GDM1 (cell line): ENCODE data around the gene HSPB2.
A peak's percentile ranks its signal among the peaks of the same experiment; 100 is the strongest.

Experiments used
- DNase-seq: peaks from one replicate; lab custom pipeline; 2025; lab: John Stamatoyannopoulos, UW

Gene HSPB2

DNA sequence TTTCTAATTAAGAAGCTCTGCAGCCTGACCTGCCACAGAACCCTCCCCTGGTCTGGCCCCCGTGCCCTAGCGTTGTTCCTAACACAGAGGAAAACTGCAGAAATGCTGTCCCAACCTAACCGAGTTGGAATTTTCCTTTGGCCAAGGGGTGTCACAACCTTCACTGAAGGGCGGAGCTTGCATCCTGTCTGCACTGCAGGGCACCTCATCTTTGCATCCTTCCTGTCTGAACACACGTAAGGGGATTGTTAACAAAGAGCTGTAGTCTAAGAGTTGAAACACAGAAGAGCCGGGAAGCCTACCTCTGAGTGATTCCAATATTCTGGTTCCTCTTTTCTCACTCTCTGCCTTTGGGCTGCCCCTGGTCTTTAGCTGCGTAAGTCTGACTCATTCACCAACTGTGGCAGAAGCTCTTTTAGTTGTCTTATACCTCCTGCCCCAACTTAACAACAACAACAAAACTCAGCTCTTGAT, 26.2 kb downstream of the HSPB2 start:
- DNase-seq = peak; percentile 48

GRCh38 chr11:111939836-111940604, 27.5 kb downstream of the HSPB2 start:
- no peak for DNase-seq

DNA sequence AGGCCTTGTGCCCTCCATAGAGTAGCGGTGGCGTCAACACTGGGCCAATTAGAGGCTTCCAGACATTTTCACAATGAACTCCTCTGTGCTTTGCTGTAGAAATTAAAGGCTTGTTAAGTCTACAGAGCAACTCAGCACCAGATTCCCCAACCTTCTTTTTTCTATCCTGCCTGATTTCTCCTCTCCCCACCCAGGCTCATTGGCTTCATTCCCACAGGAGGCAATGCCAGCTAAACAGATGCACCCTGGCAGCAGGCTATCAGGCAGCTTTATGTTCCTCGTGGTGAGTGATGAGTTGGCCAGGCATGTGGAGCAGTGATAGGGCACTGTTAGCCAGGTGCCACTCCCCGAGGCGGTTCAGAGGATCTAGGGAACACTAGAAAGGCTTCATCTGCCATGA, 29.4 kb downstream of the HSPB2 start:
- DNase-seq = no peak

- DNase-seq = no peak
Observed at GRCh38 chr11:111942829-111943228, 30.3 kb downstream of the HSPB2 start.

- DNase-seq = no peak
Observed at GRCh38 chr11:111944139-111944538, 31.6 kb downstream of the HSPB2 start.

DNA sequence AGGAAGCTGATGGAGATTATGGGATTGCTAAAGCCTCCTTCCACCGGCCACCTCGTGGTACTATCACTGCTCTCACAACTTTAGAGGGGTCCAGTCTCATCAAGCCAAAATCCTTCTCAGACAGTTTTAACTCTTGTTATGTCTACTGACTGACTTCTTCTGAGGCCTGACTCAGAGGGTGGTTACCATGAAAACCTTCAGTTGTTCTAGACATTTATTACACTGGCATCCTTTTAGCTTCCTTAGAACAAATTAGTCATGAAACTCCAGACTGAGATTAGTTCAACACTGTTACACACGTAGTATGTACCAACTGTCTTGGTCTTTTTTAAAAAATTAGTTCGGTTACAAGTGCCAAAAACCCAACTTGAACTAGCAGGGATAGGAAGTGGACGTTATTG, 32.1 kb downstream of the HSPB2 start:
- no peak for DNase-seq

- no peak for DNase-seq
Observed at GRCh38 chr11:111945198-111945597, 32.7 kb downstream of the HSPB2 start.

- no peak for DNase-seq
Observed at GRCh38 chr11:111946499-111946898, 34.0 kb downstream of the HSPB2 start.

DNA sequence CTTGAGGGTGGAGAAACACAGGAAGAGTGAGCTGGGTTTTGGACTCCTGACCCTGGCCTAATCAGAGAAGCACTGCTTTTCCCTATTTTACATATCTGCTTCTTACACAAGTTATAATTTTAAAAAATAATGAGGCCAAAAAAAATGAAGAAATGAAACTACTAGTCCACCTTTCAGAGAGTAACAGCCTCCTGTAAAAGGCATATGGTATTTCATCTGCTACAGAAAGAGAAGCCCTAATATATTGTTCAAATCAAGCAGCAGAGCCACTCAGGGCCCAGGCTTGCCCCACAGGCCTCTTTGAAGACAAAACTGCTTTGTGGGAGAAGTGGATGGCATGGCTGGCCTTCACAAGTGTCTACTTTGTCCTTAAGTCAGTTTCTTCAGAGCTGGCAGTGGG, 34.6 kb downstream of the HSPB2 start:
- DNase-seq = no peak

DNA sequence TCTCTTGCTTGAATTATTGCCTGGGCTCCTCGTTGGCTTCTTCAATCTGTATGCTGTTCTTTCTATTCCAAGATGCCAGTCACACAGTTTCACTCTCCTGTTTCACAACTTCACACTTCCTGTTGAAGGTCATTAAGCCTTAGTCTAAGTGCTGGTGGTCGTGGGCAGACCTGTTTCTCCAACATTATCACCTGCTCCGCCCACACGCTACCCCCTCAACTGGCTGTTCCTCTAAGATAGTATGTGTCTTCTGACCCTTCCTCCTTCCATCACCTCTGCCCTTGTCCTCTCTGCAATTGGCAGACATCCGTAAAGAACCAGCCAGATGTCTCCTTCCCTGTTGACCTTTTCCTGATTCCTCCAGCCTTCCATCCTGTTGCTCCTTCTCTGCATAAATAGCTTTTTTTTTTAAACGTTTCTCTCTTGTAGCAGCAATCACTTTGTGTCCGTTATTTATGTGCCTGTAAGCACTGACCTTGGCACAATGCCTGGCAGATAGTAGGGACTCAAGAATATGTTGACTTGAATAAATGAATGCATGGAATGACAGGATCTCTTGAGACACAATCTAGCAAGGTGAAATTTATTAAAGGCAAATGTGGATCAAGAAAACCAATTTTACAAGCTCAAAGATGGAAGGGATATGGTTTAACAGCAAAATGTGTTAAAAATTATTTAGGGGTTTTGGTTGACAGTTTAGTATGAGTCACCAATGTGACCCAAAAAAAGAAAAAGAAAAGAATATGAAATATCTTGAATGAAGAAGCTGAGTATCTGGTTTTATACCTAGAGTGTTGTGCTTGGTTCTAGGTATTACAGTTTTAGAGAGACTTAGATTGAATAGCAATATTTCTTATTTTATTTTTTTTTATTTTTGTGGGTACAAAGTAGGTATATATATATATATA, 37.2 kb downstream of the HSPB2 start:
- no peak for DNase-seq

- no peak for DNase-seq
Observed at GRCh38 chr11:111951565-111951964, 39.0 kb downstream of the HSPB2 start.

DNA sequence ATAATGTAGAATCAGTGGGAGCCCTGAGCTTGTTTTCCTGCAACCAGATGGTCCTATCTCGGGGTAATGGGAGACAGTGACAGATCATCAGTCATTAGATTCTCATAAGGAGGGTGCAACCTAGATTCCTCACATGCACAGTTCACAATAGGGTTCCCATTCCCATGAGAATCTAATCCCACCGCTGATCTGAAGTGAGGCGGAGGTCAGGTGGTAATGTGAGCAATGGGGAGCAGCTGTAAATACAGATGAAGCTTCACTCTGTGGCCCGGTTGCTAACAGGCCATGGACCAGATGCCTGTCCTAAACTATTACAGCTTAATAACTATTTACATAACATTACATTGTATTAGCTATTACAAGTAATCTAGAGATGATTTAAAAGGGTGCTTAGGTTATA, 41.6 kb downstream of the HSPB2 start:
- no peak for DNase-seq

GRCh38 chr11:111957663-111958444, 45.3 kb downstream of the HSPB2 start:
- DNase-seq = no peak

DNA sequence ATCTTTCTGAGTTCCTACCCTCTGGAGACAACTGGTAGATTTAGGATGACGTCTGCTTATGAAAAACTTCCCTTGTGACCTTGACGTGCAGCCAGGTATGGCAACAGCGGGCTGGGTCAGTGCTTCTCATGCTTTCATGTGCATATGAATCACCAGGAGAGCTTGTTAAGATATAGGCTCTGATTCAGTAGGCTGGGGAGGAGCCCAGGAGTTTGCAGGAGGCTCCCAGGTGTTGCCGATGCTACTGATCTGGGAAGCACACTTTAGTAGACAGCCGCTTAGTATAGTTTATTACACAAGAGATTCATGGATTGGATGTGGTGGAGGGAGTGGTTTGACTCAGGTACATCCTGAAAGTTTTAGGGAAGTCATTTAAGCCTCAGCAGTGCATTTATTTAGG, 48.4 kb downstream of the HSPB2 start:
- DNase-seq = no peak

DNA sequence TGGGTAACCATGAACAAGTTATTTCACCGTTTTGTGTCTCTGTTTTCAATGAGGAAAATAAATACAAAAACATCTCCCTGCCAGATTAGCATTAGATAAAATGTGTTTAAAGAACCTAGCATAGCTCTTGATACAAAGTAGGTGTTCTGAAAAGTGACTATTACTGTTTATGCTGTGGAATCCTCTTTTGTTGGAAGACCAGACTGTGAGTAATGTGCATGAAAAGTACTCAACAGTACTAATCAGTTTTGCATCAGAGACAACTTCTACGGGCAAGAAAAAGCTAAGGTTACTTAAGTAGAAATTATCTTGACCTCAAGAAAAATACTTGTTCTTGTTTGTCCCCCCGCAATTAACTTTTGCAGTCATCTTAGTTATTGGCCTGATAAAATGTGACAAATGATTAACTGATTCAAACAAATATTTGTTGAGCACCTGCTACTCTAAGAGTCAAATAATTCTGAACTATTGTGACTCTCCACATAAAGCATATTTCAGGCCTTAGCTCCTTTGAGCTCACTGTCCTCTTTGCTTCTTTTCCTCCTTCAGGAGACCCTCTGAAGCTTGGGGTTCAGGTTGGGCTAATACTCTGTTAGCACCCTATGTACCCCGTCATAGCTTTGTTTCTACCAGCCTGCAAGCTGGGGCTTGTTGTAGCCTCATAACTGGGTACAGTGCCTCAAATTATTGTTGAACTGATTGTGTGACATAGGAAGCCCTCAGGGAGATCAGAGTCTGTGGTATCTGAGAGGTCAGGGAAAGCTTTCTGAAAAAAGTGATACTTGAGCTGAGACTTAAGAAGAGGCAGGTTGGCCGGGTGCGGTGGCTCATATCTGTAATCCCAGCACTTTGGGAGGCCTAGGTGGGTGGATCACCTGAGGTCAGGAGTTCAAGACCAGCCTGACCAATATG, 49.1 kb downstream of the HSPB2 start:
- no peak for DNase-seq
